ENCODE data around the gene LIPC. TPM values are rescaled to one million over a fixed set of nuclear protein-coding genes. Genes with fewer than 3 reads are reported as not detected.

The LIPC gene
- total RNA-seq, 1 experiment from 2014 or later: 1.1 TPM

DNA sequence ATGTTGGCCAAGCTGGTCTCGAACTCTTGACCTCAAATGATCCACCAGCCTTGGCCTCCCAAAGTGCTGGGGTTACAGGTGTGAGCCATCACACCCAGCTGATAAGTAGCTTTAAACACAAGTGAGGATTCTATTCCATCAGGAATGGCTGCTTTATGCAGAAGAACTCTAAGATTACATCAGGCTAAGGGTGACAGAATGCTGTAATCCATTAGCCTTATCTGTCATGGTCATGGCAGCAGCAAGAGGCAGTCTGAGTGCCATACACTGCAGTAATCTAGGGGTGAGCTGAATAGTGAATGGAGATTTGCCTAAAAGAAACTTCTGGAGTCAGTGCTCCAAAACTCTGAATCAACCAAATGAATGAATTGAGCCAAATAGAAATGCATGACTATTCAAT is 39.6 kb downstream of the LIPC start:
- H3K27me3 ChIP-seq (replicated peaks): no peaks in the 10 kb centered on the region
- DNase-seq (ENCODE audit: low read depth in 1 of 2, low spot score in 2 of 2): no peak
- H3K4me3 ChIP-seq: no peak overlapping the region
- no peaks in the 10 kb centered on the region for H3K9me3 ChIP-seq (replicated peaks)
- H3K27ac ChIP-seq: peak overlapping the region; percentile 28
- peaks cover 73% of the 10 kb centered on the region for H3K4me1 ChIP-seq (replicated peaks)
- H3K36me3 ChIP-seq: no peaks in the 10 kb centered on the region

GRCh38 chr15:58472221-58472620 is 40.4 kb downstream of the LIPC start:
- Histone ChIP-seq H3K4me1 (replicated peaks) (peaks cover 77% of the 10 kb centered on the region), H3K27ac (peak overlapping the region; percentile 78; the same call in 1 of the 2 replicates)

DNA sequence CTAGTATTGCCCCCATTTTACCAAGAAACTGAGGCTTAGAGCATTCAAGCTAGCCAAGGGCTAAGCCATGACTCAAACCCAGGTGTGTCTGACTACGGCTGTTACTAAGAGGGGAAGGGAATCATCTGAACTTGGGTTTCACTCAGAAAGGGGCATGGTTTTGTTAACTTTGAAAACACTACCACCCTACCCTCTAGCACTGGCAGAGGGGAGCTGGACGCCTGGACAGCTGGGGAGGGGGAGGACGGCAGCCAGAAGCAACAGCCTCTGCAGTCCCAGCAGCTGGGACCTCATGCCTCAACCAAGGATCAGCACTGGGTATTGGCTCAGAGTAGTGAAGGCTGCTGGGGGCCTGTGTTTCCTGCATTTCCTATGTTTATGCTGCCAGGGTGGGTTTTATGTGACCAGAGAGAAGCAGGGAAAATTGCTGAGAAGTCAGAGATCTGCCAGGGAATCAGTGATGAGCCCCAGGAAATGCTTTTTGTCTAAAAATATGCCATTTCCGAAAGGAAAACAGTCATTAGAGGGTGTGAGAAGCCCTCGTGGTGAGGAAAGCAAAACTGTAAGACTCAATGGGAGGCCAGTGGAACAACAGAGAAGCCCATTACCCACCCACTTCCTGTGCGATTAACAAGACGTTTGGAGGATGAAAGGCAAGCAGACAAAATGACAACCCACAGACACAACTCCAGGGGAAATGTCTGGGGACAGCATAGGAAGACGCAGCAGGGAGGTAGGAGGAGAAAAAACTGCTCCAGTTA is 41.2 kb downstream of the LIPC start:
- H3K9me3 ChIP-seq (replicated peaks): no peaks in the 10 kb centered on the region
- DNase-seq (ENCODE audit: low read depth in 1 of 2, low spot score in 2 of 2): peak in 1 of 2 experiments; percentile 65
- H3K27me3 ChIP-seq (replicated peaks): no peaks in the 10 kb centered on the region
- peak overlapping the region; percentile 78 for H3K27ac ChIP-seq
- peaks cover 75% of the 10 kb centered on the region for H3K4me1 ChIP-seq (replicated peaks)
- no peaks in the 10 kb centered on the region for H3K36me3 ChIP-seq
- H3K4me3 ChIP-seq: no peak overlapping the region

More at GRCh38 chr15:58472221-58472620, 40.4 kb downstream of the LIPC start:
- H3K27me3 ChIP-seq (replicated peaks): no peaks in the 10 kb centered on the region
- no peaks in the 10 kb centered on the region for H3K9me3 ChIP-seq (replicated peaks)
- no peaks in the 10 kb centered on the region for H3K36me3 ChIP-seq
- no peak for DNase-seq (ENCODE audit: low read depth in 1 of 2, low spot score in 2 of 2)
- no peak overlapping the region for H3K4me3 ChIP-seq

DNA sequence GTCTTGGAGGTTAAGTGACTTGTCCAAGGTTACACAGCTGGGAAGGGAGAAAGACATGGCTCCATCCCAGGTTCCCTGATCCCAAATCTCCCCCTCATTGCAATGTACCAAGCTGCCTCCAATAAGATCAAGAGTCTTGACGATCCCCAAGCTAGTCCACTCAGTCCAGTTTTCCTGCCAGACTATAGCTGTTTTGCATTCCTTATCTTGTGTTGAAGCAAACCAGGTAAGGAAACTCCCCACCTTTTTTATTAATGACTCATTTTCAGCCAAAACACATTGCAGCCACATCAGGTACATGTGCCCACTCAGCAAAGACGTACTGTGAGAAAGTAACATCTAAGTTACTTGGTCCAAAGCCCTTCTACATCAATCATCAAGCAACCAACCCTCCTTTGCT is 41.9 kb downstream of the LIPC start:
- Histone ChIP-seq H3K4me1 (replicated peaks) (peaks cover 68% of the 10 kb centered on the region), H3K36me3 (no peaks in the 10 kb centered on the region), H3K27ac (peak overlapping the region; percentile 78), H3K27me3 (replicated peaks) (no peaks in the 10 kb centered on the region), H3K9me3 (replicated peaks) (no peaks in the 10 kb centered on the region), H3K4me3 (no peak overlapping the region)
- peak in 1 of 2 experiments; percentile 76 for DNase-seq (ENCODE audit: low read depth in 1 of 2, low spot score in 2 of 2)

DNA sequence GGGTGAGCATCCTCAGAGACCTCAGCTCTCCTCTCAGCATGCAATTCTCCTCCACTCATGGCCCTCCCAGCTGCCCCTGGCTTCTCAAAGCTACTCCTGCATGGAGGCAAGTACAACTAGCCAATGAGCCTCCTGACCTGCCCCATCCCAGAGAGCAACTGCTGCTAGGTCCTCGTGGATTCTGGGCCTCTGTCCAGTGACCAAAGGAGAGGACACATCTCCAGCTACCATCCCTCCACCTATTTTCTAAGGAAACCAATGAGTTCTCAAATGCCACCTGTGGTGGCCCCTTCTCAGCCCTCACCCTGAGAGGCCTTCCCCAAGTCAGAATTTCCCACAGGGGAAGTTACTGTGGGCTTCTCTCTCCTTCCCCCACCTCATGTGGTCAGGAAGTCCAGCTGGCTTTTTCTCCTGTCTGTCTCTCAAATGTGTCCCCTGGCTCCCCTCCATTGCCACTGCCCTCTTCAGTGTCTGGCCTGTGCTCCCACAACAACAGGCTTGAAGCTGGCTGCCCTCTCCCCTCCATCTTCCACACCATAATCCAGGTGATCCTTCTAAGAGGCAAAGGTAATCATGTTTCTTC is 43.0 kb downstream of the LIPC start:
- DNase-seq (ENCODE audit: low read depth in 1 of 2, low spot score in 2 of 2): no peak
- Histone ChIP-seq H3K36me3 (no peaks in the 10 kb centered on the region), H3K4me3 (no peak overlapping the region), H3K27ac (peak overlapping the region; percentile 24; the same call in 1 of the 2 replicates), H3K27me3 (replicated peaks) (no peaks in the 10 kb centered on the region), H3K9me3 (replicated peaks) (no peaks in the 10 kb centered on the region), H3K4me1 (replicated peaks) (peaks cover 58% of the 10 kb centered on the region)

GRCh38 chr15:58475573-58476524 is 44.1 kb downstream of the LIPC start:
- H3K4me1 ChIP-seq (replicated peaks): peaks cover 52% of the 10 kb centered on the region
- no peaks in the 10 kb centered on the region for H3K9me3 ChIP-seq (replicated peaks)
- peak overlapping the region; percentile 24 for H3K27ac ChIP-seq
- H3K27me3 ChIP-seq (replicated peaks): no peaks in the 10 kb centered on the region
- no peak overlapping the region for H3K4me3 ChIP-seq
- peak in 1 of 2 experiments; percentile 24 for DNase-seq (ENCODE audit: low read depth in 1 of 2, low spot score in 2 of 2)
- H3K36me3 ChIP-seq: no peaks in the 10 kb centered on the region; the same call in 1 of the 2 replicates

DNA sequence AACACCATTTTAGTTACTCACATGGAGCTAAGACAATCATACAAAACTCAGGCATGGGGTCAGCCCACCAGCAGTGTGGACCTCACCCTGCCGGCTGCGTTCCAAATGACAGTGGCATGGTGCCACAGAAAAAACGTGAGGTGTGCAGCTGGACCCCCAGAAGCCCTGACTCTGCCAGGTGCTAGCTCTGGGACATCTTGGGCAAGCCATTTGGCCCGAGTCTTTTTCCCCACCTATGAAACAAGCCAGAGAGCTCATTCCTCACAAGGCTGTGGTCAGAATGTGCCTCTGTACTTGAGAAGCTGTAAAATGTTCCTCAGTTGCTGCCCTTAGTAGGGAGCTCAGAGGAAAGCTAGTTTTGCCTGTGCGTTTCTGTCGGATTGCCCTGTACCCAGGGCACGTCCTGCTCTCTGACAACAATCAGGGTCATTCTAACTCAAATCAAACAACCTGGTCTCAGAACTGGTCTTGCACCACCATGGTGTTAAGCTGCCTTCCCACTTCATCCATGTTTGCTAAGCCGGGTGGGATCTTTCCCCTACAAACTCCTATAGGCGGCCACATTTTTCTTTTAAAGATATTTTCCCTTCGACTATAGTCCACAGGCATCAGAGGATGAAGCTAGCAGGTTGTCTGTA is 44.9 kb downstream of the LIPC start:
- Histone ChIP-seq H3K4me3 (no peak overlapping the region), H3K27ac (no peak overlapping the region)
- DNase-seq (ENCODE audit: low read depth in 1 of 2, low spot score in 2 of 2): no peak

GRCh38 chr15:58477170-58477569 is 45.4 kb downstream of the LIPC start:
- H3K4me1 ChIP-seq (replicated peaks): peaks cover 41% of the 10 kb centered on the region
- H3K36me3 ChIP-seq: no peaks in the 10 kb centered on the region; the same call in 1 of the 2 replicates
- H3K9me3 ChIP-seq (replicated peaks): no peaks in the 10 kb centered on the region
- H3K4me3 ChIP-seq: no peak overlapping the region
- H3K27me3 ChIP-seq (replicated peaks): no peaks in the 10 kb centered on the region
- DNase-seq (ENCODE audit: low read depth in 1 of 2, low spot score in 2 of 2): no peak
- no peak overlapping the region for H3K27ac ChIP-seq

More for the DNA sequence above, 44.9 kb downstream of the LIPC start:
- Histone ChIP-seq H3K4me1 (replicated peaks) (peaks cover 46% of the 10 kb centered on the region), H3K36me3 (no peaks in the 10 kb centered on the region; the same call in 1 of the 2 replicates), H3K27me3 (replicated peaks) (no peaks in the 10 kb centered on the region), H3K9me3 (replicated peaks) (no peaks in the 10 kb centered on the region)

GRCh38 chr15:58478035-58478434 is 46.2 kb downstream of the LIPC start:
- Histone ChIP-seq H3K9me3 (replicated peaks) (no peaks in the 10 kb centered on the region), H3K4me1 (replicated peaks) (peaks cover 34% of the 10 kb centered on the region), H3K27ac (no peak overlapping the region), H3K27me3 (replicated peaks) (no peaks in the 10 kb centered on the region), H3K4me3 (no peak overlapping the region), H3K36me3 (no peaks in the 10 kb centered on the region; the same call in 1 of the 2 replicates)
- DNase-seq (ENCODE audit: low read depth in 1 of 2, low spot score in 2 of 2): no peak

GRCh38 chr15:58478579-58478978 is 46.8 kb downstream of the LIPC start:
- no peak for DNase-seq (ENCODE audit: low read depth in 1 of 2, low spot score in 2 of 2)
- H3K36me3 ChIP-seq: no peaks in the 10 kb centered on the region; the same call in 1 of the 2 replicates
- H3K27ac ChIP-seq: no peak overlapping the region
- no peaks in the 10 kb centered on the region for H3K27me3 ChIP-seq (replicated peaks)
- H3K4me3 ChIP-seq: no peak overlapping the region
- peaks cover 28% of the 10 kb centered on the region for H3K4me1 ChIP-seq (replicated peaks)
- H3K9me3 ChIP-seq (replicated peaks): no peaks in the 10 kb centered on the region

DNA sequence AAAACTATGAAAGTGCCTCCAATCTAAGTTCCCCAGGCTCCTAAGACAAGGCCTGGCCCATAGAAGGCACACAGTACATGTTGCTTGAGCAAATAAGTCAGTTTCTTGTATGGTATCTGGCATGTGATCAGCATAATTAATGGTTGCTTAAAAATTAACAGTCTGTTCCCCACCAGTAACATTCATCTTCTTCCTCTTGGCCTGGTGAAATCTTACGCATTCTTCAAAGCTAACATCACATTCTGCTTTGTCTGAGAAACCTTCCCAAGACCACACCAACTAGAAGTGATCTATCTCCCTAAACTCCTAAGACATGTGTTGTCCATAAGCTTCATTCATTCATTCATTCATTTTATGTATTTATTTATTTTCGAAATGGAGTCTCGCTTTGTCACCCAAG is 48.1 kb downstream of the LIPC start:
- H3K36me3 ChIP-seq: no peaks in the 10 kb centered on the region; the same call in 1 of the 2 replicates
- DNase-seq (ENCODE audit: low read depth in 1 of 2, low spot score in 2 of 2): no peak

GRCh38 chr15:58483376-58483775 is 51.6 kb downstream of the LIPC start:
- Histone ChIP-seq H3K27ac (no peak overlapping the region), H3K4me1 (replicated peaks) (no peaks in the 10 kb centered on the region), H3K27me3 (replicated peaks) (no peaks in the 10 kb centered on the region), H3K9me3 (replicated peaks) (peaks cover 2% of the 10 kb centered on the region; the same call in 1 of the 2 replicates), H3K4me3 (no peak overlapping the region), H3K36me3 (no peaks in the 10 kb centered on the region; the same call in none of the 2 replicates)
- no peak for DNase-seq (ENCODE audit: low read depth in 1 of 2, low spot score in 2 of 2)

More for the DNA sequence above, 48.1 kb downstream of the LIPC start:
- no peaks in the 10 kb centered on the region for H3K27me3 ChIP-seq (replicated peaks)
- no peak overlapping the region for H3K27ac ChIP-seq
- no peak overlapping the region for H3K4me3 ChIP-seq
- no peaks in the 10 kb centered on the region for H3K9me3 ChIP-seq (replicated peaks)
- H3K4me1 ChIP-seq (replicated peaks): peaks cover 18% of the 10 kb centered on the region

Data from SJSA1 (cell line).